Measurements from ENCODE around the gene PTPRF.
"Not testable (repeated sequence)": the region's sequence is repeated elsewhere in the genome, so short reads cannot be mapped to it uniquely, and the experiment has no call there.

The PTPRF gene

DNA sequence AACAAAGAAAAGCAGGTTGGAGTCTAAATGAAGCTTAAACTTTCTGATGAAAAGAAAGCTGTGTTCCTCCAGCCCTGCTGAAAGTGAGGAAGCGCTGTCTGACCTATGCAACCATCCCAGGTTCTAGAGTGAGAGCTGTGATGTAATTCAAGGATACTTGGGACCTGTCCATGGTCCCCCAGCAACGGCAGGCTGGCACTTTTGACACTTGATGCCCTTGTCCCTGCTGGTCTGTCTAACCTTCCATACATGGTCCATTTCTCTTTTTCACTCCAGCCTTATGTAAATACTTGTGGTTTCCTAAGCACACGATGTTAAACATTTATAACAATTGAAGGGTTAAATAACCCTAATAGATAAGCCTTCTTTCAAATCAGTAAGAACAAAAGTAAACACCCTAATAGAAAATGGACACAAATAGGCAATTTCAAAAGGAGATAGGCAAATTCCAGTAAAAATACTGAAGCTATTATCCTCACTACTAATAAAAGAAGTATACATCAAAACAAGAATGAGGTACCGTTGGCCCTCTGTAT is 101.5 kb downstream of the PTPRF start:
- H3K4me3 ChIP-seq (ENCODE audit: low read depth, low read length), result no peak overlapping the region
- DNase-seq (ENCODE audit: low read depth), result no peak
- TF ChIP-seq, protein P1, sequence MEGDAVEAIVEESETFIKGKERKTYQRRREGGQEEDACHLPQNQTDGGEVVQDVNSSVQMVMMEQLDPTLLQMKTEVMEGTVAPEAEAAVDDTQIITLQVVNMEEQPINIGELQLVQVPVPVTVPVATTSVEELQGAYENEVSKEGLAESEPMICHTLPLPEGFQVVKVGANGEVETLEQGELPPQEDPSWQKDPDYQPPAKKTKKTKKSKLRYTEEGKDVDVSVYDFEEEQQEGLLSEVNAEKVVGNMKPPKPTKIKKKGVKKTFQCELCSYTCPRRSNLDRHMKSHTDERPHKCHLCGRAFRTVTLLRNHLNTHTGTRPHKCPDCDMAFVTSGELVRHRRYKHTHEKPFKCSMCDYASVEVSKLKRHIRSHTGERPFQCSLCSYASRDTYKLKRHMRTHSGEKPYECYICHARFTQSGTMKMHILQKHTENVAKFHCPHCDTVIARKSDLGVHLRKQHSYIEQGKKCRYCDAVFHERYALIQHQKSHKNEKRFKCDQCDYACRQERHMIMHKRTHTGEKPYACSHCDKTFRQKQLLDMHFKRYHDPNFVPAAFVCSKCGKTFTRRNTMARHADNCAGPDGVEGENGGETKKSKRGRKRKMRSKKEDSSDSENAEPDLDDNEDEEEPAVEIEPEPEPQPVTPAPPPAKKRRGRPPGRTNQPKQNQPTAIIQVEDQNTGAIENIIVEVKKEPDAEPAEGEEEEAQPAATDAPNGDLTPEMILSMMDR (IDR thresholded peaks at IDR 0.05; ENCODE audit: control insufficient read depth, extremely low read depth, insufficient read depth), result no peak

DNA sequence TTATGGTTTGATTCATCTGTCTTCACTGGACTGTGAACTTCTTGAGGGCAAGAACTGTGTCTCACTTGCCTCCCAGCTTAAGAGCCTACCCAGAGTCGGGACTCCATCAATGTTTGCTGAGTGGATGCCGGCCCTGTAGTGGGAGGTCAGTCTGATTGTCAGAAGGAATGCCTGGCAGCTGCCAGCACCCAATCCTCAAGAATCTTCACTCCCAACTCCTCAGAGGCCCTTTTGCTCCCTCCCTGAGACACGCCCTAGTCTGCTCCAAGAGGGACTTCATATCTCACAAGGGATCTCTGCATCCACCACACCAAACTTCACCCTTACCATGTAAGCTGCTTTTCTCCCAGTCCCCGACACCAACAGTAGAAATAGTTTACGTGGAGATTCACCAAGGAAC is 104.0 kb downstream of the PTPRF start:
- TF ChIP-seq, protein P1 (IDR thresholded peaks at IDR 0.05; ENCODE audit: control insufficient read depth, extremely low read depth, insufficient read depth), result no peak
- no peak overlapping the region for H3K4me3 ChIP-seq (ENCODE audit: low read depth, low read length)
- no peak for DNase-seq (ENCODE audit: low read depth)

DNA sequence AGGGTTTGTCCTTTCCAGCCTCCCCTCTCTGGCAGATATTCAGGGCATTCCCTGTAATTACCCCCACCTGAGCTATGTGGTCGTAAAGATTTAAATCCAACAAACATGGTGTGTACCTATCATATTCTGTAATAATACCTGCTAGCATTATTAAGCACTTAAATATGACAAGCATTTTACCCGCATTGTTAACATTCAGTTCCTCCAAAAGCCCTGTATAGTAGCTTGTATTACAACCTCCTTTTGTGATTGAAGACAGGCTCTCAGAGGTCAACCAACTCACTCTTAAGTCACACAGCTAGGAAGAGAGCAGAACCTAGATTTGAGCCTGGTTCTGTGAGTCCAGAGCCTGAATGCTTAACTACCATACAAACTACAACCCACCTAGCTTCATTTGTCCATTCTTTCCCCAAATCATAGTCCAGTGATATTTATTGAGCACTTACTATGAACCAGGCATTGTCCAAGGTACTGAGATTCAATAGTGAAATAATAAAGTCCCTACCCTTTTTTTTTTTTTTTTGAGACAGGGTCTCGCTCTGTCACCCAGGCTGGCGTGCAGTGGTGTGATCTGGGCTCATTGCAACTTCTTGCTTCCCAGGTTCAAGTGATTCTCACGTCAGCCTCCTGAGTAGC is 105.4 kb downstream of the PTPRF start:
- DNase-seq (ENCODE audit: low read depth), result no peak
- TF ChIP-seq, protein P1 (IDR thresholded peaks at IDR 0.05; ENCODE audit: control insufficient read depth, extremely low read depth, insufficient read depth), result no peak
- H3K4me3 ChIP-seq (ENCODE audit: low read depth, low read length), result no peak overlapping the region

DNA sequence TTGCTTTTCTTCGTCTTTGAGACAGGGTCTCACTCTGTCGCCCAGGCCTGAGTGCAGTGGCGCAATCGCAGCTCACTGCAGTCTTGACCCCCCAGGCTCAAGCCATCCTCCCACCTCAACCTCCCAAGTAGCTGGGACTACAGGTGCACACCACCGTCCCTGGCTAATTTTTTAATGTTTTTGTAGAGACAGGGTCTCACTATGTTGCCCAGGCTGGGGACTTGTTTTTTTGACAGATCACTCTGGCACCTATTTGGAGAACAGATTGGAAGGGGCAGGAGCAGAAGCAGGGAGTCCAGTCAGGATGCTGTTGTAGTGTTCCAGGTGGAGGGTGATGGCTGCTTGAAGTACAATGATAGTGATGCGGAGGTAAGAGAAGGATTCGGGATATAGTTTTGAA is 106.6 kb downstream of the PTPRF start:
- TF ChIP-seq, protein P1 (IDR thresholded peaks at IDR 0.05; ENCODE audit: control insufficient read depth, extremely low read depth, insufficient read depth), result no peak
- no peak overlapping the region for H3K4me3 ChIP-seq (ENCODE audit: low read depth, low read length)

DNA sequence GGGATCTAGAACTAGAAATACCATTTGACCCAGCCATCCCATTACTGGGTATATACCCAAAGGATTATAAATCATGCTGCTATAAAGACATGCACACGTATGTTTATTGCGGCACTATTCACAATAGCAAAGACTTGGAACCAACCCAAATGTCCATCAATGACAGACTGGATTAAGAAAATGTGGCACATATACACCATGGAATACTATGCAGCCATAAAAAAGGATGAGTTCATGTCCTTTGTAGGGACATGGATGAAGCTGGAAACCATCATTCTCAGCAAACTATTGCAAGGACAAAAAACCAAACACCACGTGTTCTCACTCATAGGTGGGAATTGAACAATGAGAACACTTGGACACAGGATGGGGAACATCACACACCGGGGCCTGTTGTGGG is 107.7 kb downstream of the PTPRF start:
- not testable (repeated sequence) for DNase-seq (ENCODE audit: low read depth); H3K4me3 ChIP-seq (ENCODE audit: low read depth, low read length)

More for the DNA sequence above, 106.6 kb downstream of the PTPRF start:
- no peak for DNase-seq (ENCODE audit: low read depth)

DNA sequence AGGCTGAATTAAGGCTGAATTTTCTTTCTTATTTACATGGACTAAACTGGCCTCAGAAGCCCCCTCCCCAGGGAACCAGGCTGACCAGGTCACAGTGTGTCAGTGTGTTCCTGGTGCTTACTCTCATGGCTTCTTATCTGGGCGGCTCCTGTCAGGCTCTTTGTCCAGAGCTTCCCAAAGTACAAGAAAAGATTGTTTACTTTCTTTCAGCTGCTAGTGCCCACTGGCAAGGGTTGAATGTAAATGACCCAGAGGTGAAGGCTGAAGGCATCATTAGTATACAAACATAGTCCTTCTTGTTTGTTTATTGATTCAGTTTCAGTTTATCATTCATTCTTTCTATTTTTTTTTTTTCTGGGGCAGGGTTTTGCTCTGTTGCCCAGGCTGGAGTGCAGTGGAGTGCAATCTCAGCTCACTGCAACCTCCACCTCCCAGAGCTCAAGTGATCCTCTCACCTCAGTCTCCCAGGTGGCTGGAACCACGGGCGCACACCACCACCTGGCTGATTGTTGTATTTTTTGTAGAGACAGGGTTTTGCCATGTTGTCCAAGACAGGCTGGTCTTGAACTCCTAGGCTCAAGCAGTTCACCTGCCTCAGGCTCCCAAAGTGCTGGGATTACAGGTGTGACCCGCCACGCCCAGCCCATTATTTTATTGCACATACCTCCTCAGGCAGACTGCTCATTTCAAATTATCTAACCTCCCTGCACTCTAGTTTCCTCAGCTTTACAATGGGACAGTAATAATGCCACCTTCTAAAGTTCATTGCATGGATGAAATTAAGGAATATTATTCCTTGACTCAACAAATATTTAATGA is 109.5 kb downstream of the PTPRF start:
- TF ChIP-seq, protein P1 (IDR thresholded peaks at IDR 0.05; ENCODE audit: control insufficient read depth, extremely low read depth, insufficient read depth), result no peak; the same call in 1 of the 2 replicates
- H3K4me3 ChIP-seq (ENCODE audit: low read depth, low read length), result no peak overlapping the region
- no peak for DNase-seq (ENCODE audit: low read depth)

DNA sequence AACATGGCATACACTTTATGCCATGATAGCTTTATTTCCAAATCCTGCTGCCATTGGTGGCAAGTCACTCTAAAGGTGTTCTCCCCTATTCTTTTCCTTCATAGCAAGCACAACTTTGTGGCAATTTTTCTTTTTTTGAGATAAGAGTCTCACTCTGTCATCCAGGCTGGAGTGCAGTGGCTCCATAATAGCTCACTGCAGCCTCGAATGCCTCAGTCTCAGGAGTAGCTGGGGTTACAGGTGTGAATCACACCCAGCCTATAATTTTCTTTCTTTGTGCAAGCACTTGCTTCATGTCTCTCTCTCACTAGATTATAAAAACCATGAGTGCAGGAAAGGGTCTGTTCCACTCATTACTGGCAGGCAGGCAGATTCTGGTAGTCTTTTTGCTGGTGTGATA is 113.9 kb downstream of the PTPRF start:
- no peak overlapping the region for H3K4me3 ChIP-seq (ENCODE audit: low read depth, low read length)
- TF ChIP-seq, protein P1 (IDR thresholded peaks at IDR 0.05; ENCODE audit: control insufficient read depth, extremely low read depth, insufficient read depth), result no peak
- DNase-seq (ENCODE audit: low read depth), result no peak
